ENCODE data around the gene NCAPD3. TPM values are rescaled to one million over a fixed set of nuclear protein-coding genes. Genes with fewer than 3 reads are reported as not detected.

NCAPD3 gene
- total and polyA plus RNA-seq, 2 donors (not counting 1 experiment from before 2014, with no cell fraction given), result 12.9 to 32.2 TPM

DNA sequence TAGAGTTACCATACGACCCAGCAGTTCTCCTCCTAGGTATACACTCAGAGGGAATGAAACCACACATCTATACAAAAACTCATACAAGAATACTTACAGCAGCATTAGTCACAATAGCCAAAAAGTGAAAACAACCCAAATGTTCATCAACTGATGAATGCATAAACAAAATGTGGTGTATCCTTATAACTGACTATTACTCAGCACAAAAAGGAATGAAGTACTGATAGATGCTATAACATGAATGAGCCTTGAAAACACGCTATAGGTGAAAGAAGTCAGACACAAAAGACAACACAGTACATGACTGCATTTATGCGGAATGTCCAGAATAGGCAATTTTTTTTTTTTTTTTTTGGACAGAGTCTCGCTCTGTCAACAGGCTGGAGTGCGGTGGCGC is 23.1 kb downstream of the NCAPD3 start:
- H3K9me3 Mint-ChIP-seq (ENCODE audit: insufficient read depth), result no peaks in the 10 kb centered on the region
- H3K27ac Mint-ChIP-seq, result no peak overlapping the region
- ChIA-PET POLR2A (no interaction called here), CTCF (interaction anchor here (1.0 kb wide), 1 partner anchor 20 kb away, joined by 4 read pairs; no protein-coding TSS in a partner anchor)
- Histone ChIP-seq H3K4me1 (ENCODE audit: control insufficient read depth in 2 of 2, insufficient read depth in 2 of 2, low read length in 2 of 2) (no peaks in the 10 kb centered on the region), H3K79me2 (ENCODE audit: control insufficient read depth, insufficient read depth, low read length) (no peaks in the 10 kb centered on the region), H3K36me3 (replicated peaks in 1 of 2; ENCODE audit: control extremely low read depth in 1 of 2, control insufficient read depth in 1 of 2, extremely low read depth in 1 of 2, insufficient read depth in 2 of 2, low read length in 1 of 2) (peaks cover 6 to 28% of the 10 kb centered on the region in 2 experiments), H3K27me3 (replicated peaks in 1 of 4; ENCODE audit: control extremely low read depth in 1 of 4, control insufficient read depth in 3 of 4, insufficient read depth in 4 of 4, low read length in 3 of 4) (no peaks in the 10 kb centered on the region), H3K27ac (ENCODE audit: low read length in 2 of 2) (no peak overlapping the region), H3K9ac (ENCODE audit: low read length) (no peak overlapping the region), H3K9me3 (ENCODE audit: control extremely low read depth in 1 of 3, control insufficient read depth in 2 of 3, insufficient read depth in 1 of 3, low read length in 2 of 3) (no peaks in the 10 kb centered on the region), H2AFZ (ENCODE audit: insufficient read depth, low read depth, low read length, poor library complexity, severe bottlenecking) (no peak overlapping the region), H3K4me2 (replicated peaks; ENCODE audit: low read depth, low read length, poor library complexity, severe bottlenecking) (no peak overlapping the region), H4K20me1 (ENCODE audit: control insufficient read depth, insufficient read depth, low read length, poor library complexity, severe bottlenecking) (no peaks in the 10 kb centered on the region), H3K4me3 (ENCODE audit: control extremely low read depth in 1 of 5, extremely low read depth in 1 of 5, insufficient read depth in 1 of 5, low read depth in 2 of 5, low read length in 4 of 5) (no peak overlapping the region)
- no peaks in the 10 kb centered on the region for H3K4me1 Mint-ChIP-seq
- intact Hi-C loops (cut with micrococcal nuclease), result no loop called here
- no peak overlapping the region for H3K4me3 Mint-ChIP-seq
- ATAC-seq (ENCODE audit: low read depth) (no peak), DNase-seq (no peak)
- H3K27me3 Mint-ChIP-seq, result no peaks in the 10 kb centered on the region
- TF ChIP-seq EZH2 (IDR thresholded peaks at IDR 0.05; ENCODE audit: borderline replicate concordance, insufficient read depth, low read depth, low read length, poor library complexity, severe bottlenecking) (no peak), CTCF (IDR thresholded peaks at IDR 0.05) (no peak)
- WGBS (ENCODE audit: insufficient coverage), result 100% methylated on average over 2 of the region's 6 CpGs

DNA sequence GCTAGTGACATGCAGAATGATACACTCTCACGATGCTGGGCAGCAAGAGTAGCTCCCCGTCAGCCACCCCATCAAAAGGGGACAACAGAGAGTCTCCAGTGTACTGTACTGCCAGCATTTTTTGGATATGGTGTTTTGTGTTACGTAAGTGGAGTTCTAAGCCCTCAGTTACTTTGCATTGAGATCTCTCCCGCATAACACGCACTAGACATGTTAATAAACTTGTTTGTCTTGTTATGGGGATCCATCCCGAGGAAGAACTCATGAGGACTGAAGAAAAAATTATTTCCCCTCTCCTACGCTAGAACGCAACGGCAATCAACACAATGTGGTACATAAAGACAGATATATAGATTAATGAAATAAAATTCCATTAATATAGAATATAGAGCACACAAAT is 24.2 kb downstream of the NCAPD3 start:
- CTCF ChIA-PET, result interaction anchor here (0.7 to 1.0 kb wide), 2 partner anchors 21 to 45 kb away, joined by 3 to 4 read pairs; no protein-coding TSS in a partner anchor
- no peaks in the 10 kb centered on the region for H3K79me2 ChIP-seq (ENCODE audit: control insufficient read depth, insufficient read depth, low read length)
- no peak overlapping the region for H3K4me3 ChIP-seq (ENCODE audit: control extremely low read depth in 1 of 5, extremely low read depth in 1 of 5, insufficient read depth in 1 of 5, low read depth in 2 of 5, low read length in 4 of 5)
- DNase-seq, result no peak
- no peak overlapping the region for H3K27ac Mint-ChIP-seq
- no peaks in the 10 kb centered on the region for H3K9me3 Mint-ChIP-seq (ENCODE audit: insufficient read depth)
- H3K27me3 ChIP-seq (replicated peaks in 1 of 4; ENCODE audit: control extremely low read depth in 1 of 4, control insufficient read depth in 3 of 4, insufficient read depth in 4 of 4, low read length in 3 of 4), result no peaks in the 10 kb centered on the region
- TF ChIP-seq EZH2 (IDR thresholded peaks at IDR 0.05; ENCODE audit: borderline replicate concordance, insufficient read depth, low read depth, low read length, poor library complexity, severe bottlenecking) (no peak), CTCF (IDR thresholded peaks at IDR 0.05) (no peak)
- POLR2A ChIA-PET, result no interaction called here
- no peak overlapping the region for H3K9ac ChIP-seq (ENCODE audit: low read length)
- no peak overlapping the region for H2AFZ ChIP-seq (ENCODE audit: insufficient read depth, low read depth, low read length, poor library complexity, severe bottlenecking)
- no peak overlapping the region for H3K27ac ChIP-seq (ENCODE audit: low read length in 2 of 2)
- no peaks in the 10 kb centered on the region for H4K20me1 ChIP-seq (ENCODE audit: control insufficient read depth, insufficient read depth, low read length, poor library complexity, severe bottlenecking)
- H3K36me3 ChIP-seq (replicated peaks in 1 of 2; ENCODE audit: control extremely low read depth in 1 of 2, control insufficient read depth in 1 of 2, extremely low read depth in 1 of 2, insufficient read depth in 2 of 2, low read length in 1 of 2), result peaks cover 6 to 28% of the 10 kb centered on the region in 2 experiments
- H3K4me2 ChIP-seq (replicated peaks; ENCODE audit: low read depth, low read length, poor library complexity, severe bottlenecking), result no peak overlapping the region
- H3K27me3 Mint-ChIP-seq, result no peaks in the 10 kb centered on the region
- no peaks in the 10 kb centered on the region for H3K9me3 ChIP-seq (ENCODE audit: control extremely low read depth in 1 of 3, control insufficient read depth in 2 of 3, insufficient read depth in 1 of 3, low read length in 2 of 3)
- ATAC-seq (ENCODE audit: low read depth), result no peak
- intact Hi-C loops (cut with micrococcal nuclease), result no loop called here
- no peaks in the 10 kb centered on the region for H3K4me1 Mint-ChIP-seq
- WGBS (ENCODE audit: insufficient coverage), result 100% methylated on average over 2 of the region's 9 CpGs
- H3K4me3 Mint-ChIP-seq, result no peak overlapping the region
- no peaks in the 10 kb centered on the region for H3K4me1 ChIP-seq (ENCODE audit: control insufficient read depth in 2 of 2, insufficient read depth in 2 of 2, low read length in 2 of 2)
